ENCODE results near the gene ENTPD8. TPM values are rescaled to one million over a fixed set of nuclear protein-coding genes. Genes with fewer than 3 reads are reported as not detected.

The ENTPD8 gene
- total and polyA plus RNA-seq, 2 donors (not counting 3 experiments of a cell fraction or from before 2014, with no cell fraction given) = 0.44 to 0.51 TPM

DNA sequence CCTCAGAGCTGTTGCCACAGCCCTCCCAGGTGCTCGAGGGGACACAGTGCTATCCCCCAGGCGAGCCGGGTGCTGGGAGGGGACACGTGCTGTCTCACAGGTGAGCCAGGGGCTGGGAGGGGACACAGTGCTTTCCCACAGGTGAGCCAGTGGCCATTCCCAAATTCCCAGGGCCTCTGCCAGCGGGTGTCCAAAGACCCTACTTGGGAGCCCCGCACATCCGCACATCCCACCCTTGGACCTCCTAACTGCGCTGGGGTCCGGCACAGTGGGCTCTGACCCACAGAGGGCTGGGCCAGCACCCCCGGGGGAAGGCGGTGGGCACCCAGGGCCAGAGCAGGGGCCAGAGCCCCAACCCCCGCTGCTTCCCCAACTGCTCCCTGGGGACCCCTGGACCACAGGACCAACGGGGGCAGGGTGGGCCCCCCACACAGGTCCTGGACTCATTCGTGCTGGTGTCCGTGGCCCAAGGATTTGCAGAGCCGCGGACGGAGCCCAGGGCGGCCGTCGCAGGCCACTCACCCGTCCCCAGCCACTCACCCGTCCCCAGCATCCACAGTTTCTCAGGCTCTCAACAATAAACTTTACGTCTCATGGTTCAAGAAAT, 36.1 kb downstream of the ENTPD8 start:
- intact Hi-C loops (cut with micrococcal nuclease) = no loop called here
- Histone ChIP-seq H3K36me3 (ENCODE audit: control insufficient read depth in 2 of 2, extremely low read depth in 1 of 2, insufficient read depth in 2 of 2, low read length in 2 of 2) (no peaks in the 10 kb centered on the region), H3K27me3 (ENCODE audit: control insufficient read depth in 2 of 2, insufficient read depth in 2 of 2, low read length in 2 of 2) (no peaks in the 10 kb centered on the region), H3K4me1 (ENCODE audit: control insufficient read depth, extremely low read depth, insufficient read depth, low read length) (peaks cover 9% of the 10 kb centered on the region), H3K9me1 (replicated peaks; ENCODE audit: control insufficient read depth, extremely low read depth, insufficient read depth, low read length) (no peaks in the 10 kb centered on the region), H3K4me2 (ENCODE audit: insufficient read depth, low read length) (no peak overlapping the region), H3K79me2 (ENCODE audit: control insufficient read depth, insufficient read depth, low read length) (no peaks in the 10 kb centered on the region), H3K9me3 (replicated peaks; ENCODE audit: control insufficient read depth, insufficient read depth, low read length) (no peaks in the 10 kb centered on the region), H2AFZ (ENCODE audit: low read depth, low read length) (no peak overlapping the region), H3K9ac (replicated peaks; ENCODE audit: extremely low read depth, insufficient read depth, low read length) (no peak overlapping the region), H3K27ac (ENCODE audit: insufficient read depth, low read depth, low read length) (no peak overlapping the region), H3K4me3 (replicated peaks in 1 of 3; ENCODE audit: insufficient read depth in 1 of 3, low read depth in 1 of 3, low read length in 3 of 3) (no peak overlapping the region), H4K20me1 (replicated peaks; ENCODE audit: control insufficient read depth, extremely low read depth, insufficient read depth, low read length) (no peaks in the 10 kb centered on the region)
- DNase-seq (ENCODE audit: low read depth, low spot score) = no peak
- dilution Hi-C loops (cut with MboI; ENCODE audit: extremely low pct_ligation_motif_present, low sequenced_read_pairs) = no loop called here
- no peak for FAIRE-seq
- no TSS peak for BruUV-seq (replicated peaks)
- ChIA-PET POLR2A (no interaction called here), CTCF (interaction anchor here (1.1 to 1.8 kb wide), 3 partner anchors 86 to 118 kb away, joined by 4 to 5 read pairs (median 4); no protein-coding TSS in a partner anchor)
- no peak for TF ChIP-seq MYC (IDR thresholded peaks at IDR 0.05; ENCODE audit: low read depth, low read length)
- TF ChIP-seq EZH2 (IDR thresholded peaks at IDR 0.05; ENCODE audit: borderline replicate concordance, low read depth, low read length, severe bottlenecking) = no peak
- no peak for TF ChIP-seq POLR2A (IDR thresholded peaks at IDR 0.05; ENCODE audit: low read depth, low read length)
- TF ChIP-seq, protein P1, sequence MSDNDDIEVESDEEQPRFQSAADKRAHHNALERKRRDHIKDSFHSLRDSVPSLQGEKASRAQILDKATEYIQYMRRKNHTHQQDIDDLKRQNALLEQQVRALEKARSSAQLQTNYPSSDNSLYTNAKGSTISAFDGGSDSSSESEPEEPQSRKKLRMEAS (IDR thresholded peaks at IDR 0.05; ENCODE audit: insufficient read depth, insufficient read length) = no peak

DNA sequence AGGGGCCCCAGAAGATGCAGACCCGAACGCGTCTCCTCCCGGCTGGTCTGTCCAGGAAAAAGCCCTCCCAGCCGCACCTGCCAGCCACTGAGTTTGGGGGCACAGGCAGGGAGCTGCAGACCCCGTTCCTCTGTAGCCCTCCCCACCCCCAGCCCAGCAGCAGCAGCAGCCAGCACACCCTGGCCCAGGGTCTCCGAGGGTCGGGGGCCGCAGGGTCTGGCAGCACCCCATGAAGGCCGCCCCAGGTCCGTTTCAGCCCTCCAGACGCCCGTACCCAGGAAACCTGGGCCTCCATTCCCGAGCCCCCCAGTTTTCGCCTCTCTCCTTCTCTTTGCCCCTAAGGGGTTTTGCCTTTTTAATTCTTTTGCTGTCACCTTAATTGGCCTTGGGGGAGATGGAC, 37.9 kb downstream of the ENTPD8 start:
- Histone ChIP-seq H4K20me1 (replicated peaks; ENCODE audit: control insufficient read depth, extremely low read depth, insufficient read depth, low read length) (no peaks in the 10 kb centered on the region), H3K4me1 (ENCODE audit: control insufficient read depth, extremely low read depth, insufficient read depth, low read length) (peaks cover 9% of the 10 kb centered on the region), H3K9me3 (replicated peaks; ENCODE audit: control insufficient read depth, insufficient read depth, low read length) (no peaks in the 10 kb centered on the region), H3K9ac (replicated peaks; ENCODE audit: extremely low read depth, insufficient read depth, low read length) (no peak overlapping the region), H3K79me2 (ENCODE audit: control insufficient read depth, insufficient read depth, low read length) (no peaks in the 10 kb centered on the region), H3K36me3 (ENCODE audit: control insufficient read depth in 2 of 2, extremely low read depth in 1 of 2, insufficient read depth in 2 of 2, low read length in 2 of 2) (no peaks in the 10 kb centered on the region), H2AFZ (ENCODE audit: low read depth, low read length) (no peak overlapping the region), H3K27ac (ENCODE audit: insufficient read depth, low read depth, low read length) (no peak overlapping the region), H3K27me3 (ENCODE audit: control insufficient read depth in 2 of 2, insufficient read depth in 2 of 2, low read length in 2 of 2) (no peaks in the 10 kb centered on the region), H3K4me3 (replicated peaks in 1 of 3; ENCODE audit: insufficient read depth in 1 of 3, low read depth in 1 of 3, low read length in 3 of 3) (no peak overlapping the region), H3K9me1 (replicated peaks; ENCODE audit: control insufficient read depth, extremely low read depth, insufficient read depth, low read length) (no peaks in the 10 kb centered on the region), H3K4me2 (ENCODE audit: insufficient read depth, low read length) (no peak overlapping the region)
- TF ChIP-seq MYC (IDR thresholded peaks at IDR 0.05; ENCODE audit: low read depth, low read length) (no peak), POLR2AphosphoS5 (IDR thresholded peaks at IDR 0.05; ENCODE audit: insufficient read depth, low read depth, low read length) (no peak), FOS (IDR thresholded peaks at IDR 0.05; ENCODE audit: borderline replicate concordance, insufficient read depth, low read length) (no peak), GATA2 (IDR thresholded peaks at IDR 0.05; ENCODE audit: insufficient read depth, insufficient read length, low read depth, low read length) (no peak), POLR2A (IDR thresholded peaks at IDR 0.05; ENCODE audit: low read depth, low read length) (no peak), JUN (IDR thresholded peaks at IDR 0.05; ENCODE audit: borderline replicate concordance, insufficient read depth, insufficient read length, low read depth) (no peak), EZH2 (IDR thresholded peaks at IDR 0.05; ENCODE audit: borderline replicate concordance, low read depth, low read length, severe bottlenecking) (no peak)
- TF ChIP-seq, protein P2, sequence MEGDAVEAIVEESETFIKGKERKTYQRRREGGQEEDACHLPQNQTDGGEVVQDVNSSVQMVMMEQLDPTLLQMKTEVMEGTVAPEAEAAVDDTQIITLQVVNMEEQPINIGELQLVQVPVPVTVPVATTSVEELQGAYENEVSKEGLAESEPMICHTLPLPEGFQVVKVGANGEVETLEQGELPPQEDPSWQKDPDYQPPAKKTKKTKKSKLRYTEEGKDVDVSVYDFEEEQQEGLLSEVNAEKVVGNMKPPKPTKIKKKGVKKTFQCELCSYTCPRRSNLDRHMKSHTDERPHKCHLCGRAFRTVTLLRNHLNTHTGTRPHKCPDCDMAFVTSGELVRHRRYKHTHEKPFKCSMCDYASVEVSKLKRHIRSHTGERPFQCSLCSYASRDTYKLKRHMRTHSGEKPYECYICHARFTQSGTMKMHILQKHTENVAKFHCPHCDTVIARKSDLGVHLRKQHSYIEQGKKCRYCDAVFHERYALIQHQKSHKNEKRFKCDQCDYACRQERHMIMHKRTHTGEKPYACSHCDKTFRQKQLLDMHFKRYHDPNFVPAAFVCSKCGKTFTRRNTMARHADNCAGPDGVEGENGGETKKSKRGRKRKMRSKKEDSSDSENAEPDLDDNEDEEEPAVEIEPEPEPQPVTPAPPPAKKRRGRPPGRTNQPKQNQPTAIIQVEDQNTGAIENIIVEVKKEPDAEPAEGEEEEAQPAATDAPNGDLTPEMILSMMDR (IDR thresholded peaks at IDR 0.05; ENCODE audit: extremely low read depth in 1 of 2, insufficient read depth in 1 of 2, low read depth in 1 of 2, low read length in 2 of 2) = no peak
- TF ChIP-seq, protein P1 (IDR thresholded peaks at IDR 0.05; ENCODE audit: insufficient read depth, insufficient read length) = no peak
- dilution Hi-C loops (cut with MboI; ENCODE audit: extremely low pct_ligation_motif_present, low sequenced_read_pairs) = no loop called here
- DNase-seq (ENCODE audit: low read depth, low spot score) = no peak
- no TSS peak for BruUV-seq (replicated peaks)
- FAIRE-seq = no peak
- ChIA-PET CTCF (no interaction called here), POLR2A (no interaction called here)
- intact Hi-C loops (cut with micrococcal nuclease) = no loop called here

Data from endothelial cell of umbilical vein (primary cell).